Mesendoderm (in vitro differentiated cells): ENCODE measurements around the gene FAM83B.

Experiments used
- DNase-seq: peaks from one replicate; pipeline ENCODE4 v3.0.0; 2013
- H2AK5ac ChIP-seq: 2 replicates; pipeline ENCODE4 v1.6.1; 2013; ENCODE audit warnings: low read length, inconsistent platforms
- H2BK120ac ChIP-seq: 2 replicates; pipeline ENCODE4 v1.6.1; 2013; ENCODE audit warnings: low read depth, mild to moderate bottlenecking, low read length, moderate library complexity, mixed read lengths
- H2BK15ac ChIP-seq: replicated peaks from 2 replicates; pipeline ENCODE4 v1.6.1; 2013; ENCODE audit warnings: low read depth, mild to moderate bottlenecking, moderate library complexity
- H2BK5ac ChIP-seq: 2 replicates; pipeline ENCODE4 v1.6.1; 2013; ENCODE audit warnings: low read length, inconsistent platforms
- H3K18ac ChIP-seq: 2 replicates; pipeline ENCODE4 v1.6.1; 2013; ENCODE audit warnings: mild to moderate bottlenecking, low read length, mixed read lengths
- H3K23ac ChIP-seq: one replicate; pipeline ENCODE4 v1.6.1; 2013; ENCODE audit warnings: low read length
- H3K27ac ChIP-seq: 2 replicates; pipeline ENCODE4 v1.5.1; 2013; ENCODE audit warnings: low read depth, mild to moderate bottlenecking, inconsistent platforms, low read length, moderate library complexity
- H3K27me3 ChIP-seq: 2 replicates; pipeline ENCODE4 v1.6.1; 2013; ENCODE audit warnings: low read length, control low read depth, mild to moderate bottlenecking, inconsistent platforms; ENCODE audit not compliant: insufficient read depth, poor library complexity
- H3K36me3 ChIP-seq: 2 replicates; pipeline ENCODE4 v1.6.1; 2013; ENCODE audit warnings: low read length, inconsistent platforms; ENCODE audit not compliant: control insufficient read depth, insufficient read depth
- H3K4ac ChIP-seq: one replicate; pipeline ENCODE4 v1.6.1; 2013; ENCODE audit warnings: low read depth, mild to moderate bottlenecking, low read length, moderate library complexity
- H3K4me1 ChIP-seq: 2 replicates; pipeline ENCODE4 v1.6.1; 2013; ENCODE audit warnings: low read depth, low read length, inconsistent platforms; ENCODE audit not compliant: control insufficient read depth
- H3K4me2 ChIP-seq: 2 replicates; pipeline ENCODE4 v1.6.1; 2013; ENCODE audit warnings: low read length
- H3K4me3 ChIP-seq: 2 replicates; pipeline ENCODE4 v1.5.1; 2013; ENCODE audit warnings: mild to moderate bottlenecking, low read length
- H3K56ac ChIP-seq: one replicate; pipeline ENCODE4 v1.6.1; 2013; ENCODE audit warnings: low read length
- H3K79me1 ChIP-seq: 2 replicates; pipeline ENCODE4 v1.6.1; 2013; ENCODE audit warnings: low read length, inconsistent platforms
- H3K79me2 ChIP-seq: 2 replicates; pipeline ENCODE4 v1.6.1; 2013; ENCODE audit warnings: mild to moderate bottlenecking, low read length; ENCODE audit not compliant: control insufficient read depth, insufficient read depth
- H3K9ac ChIP-seq: 2 replicates; pipeline ENCODE4 v1.6.1; 2013; ENCODE audit warnings: low read length, inconsistent platforms
- H4K5ac ChIP-seq: one replicate; pipeline ENCODE4 v1.6.1; 2013; ENCODE audit warnings: low read length
- H4K8ac ChIP-seq: one replicate; pipeline ENCODE4 v1.6.1; 2013; ENCODE audit warnings: low read depth, mild to moderate bottlenecking, control low read depth, low read length, moderate library complexity
- WGBS: extraction: QIAGEN DNeasy Blood & Tissue Kit; methylation state at CpG from one replicate; pipeline ENCODE4 v1.1.7; 2013; ENCODE audit warnings: low lambda C conversion rate, missing lambda C conversion rate; ENCODE audit not compliant: insufficient coverage; ENCODE audit errors: extremely low coverage; 5-methylcytosine and 5-hydroxymethylcytosine counted together

The FAM83B gene

DNA sequence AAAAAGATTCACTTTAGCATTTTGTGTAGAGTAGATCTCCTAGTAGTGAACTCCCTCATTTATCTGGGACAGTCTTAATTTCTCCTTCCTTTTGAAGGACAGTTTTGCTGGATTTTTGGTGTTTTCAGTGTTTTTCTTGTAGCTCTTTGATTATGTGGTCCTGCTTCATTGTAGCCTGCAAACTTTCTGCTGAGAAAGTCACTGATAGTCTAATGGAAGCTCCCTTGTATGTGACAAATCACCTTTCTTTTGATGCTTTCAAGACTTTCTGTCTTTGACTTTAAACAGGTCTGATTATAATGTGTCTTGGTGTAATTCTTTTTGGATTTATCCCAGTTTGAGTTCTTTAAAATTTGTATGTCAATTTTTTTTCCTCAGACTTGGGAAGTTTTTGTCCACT, 86.1 kb downstream of the FAM83B start:
- H3K56ac ChIP-seq: no peak overlapping the region
- H3K4me2 ChIP-seq: no peak overlapping the region
- H4K5ac ChIP-seq: no peak overlapping the region
- H3K4me1 ChIP-seq: peaks cover 5% of the 10 kb centered on the region
- no peak overlapping the region for H2BK5ac ChIP-seq
- no peak overlapping the region for H2BK15ac ChIP-seq
- no peak overlapping the region for H3K9ac ChIP-seq
- H3K79me1 ChIP-seq: no peaks in the 10 kb centered on the region
- H2AK5ac ChIP-seq: no peak overlapping the region
- no peak overlapping the region for H2BK120ac ChIP-seq
- no peaks in the 10 kb centered on the region for H3K79me2 ChIP-seq
- H4K8ac ChIP-seq: no peak overlapping the region
- no peak overlapping the region for H3K4me3 ChIP-seq
- DNase-seq: no peak
- H3K4ac ChIP-seq: no peak overlapping the region
- H3K18ac ChIP-seq: no peak overlapping the region
- no peak overlapping the region for H3K23ac ChIP-seq
- H3K27me3 ChIP-seq: no peaks in the 10 kb centered on the region
- H3K36me3 ChIP-seq: no peaks in the 10 kb centered on the region
- no peak overlapping the region for H3K27ac ChIP-seq

DNA sequence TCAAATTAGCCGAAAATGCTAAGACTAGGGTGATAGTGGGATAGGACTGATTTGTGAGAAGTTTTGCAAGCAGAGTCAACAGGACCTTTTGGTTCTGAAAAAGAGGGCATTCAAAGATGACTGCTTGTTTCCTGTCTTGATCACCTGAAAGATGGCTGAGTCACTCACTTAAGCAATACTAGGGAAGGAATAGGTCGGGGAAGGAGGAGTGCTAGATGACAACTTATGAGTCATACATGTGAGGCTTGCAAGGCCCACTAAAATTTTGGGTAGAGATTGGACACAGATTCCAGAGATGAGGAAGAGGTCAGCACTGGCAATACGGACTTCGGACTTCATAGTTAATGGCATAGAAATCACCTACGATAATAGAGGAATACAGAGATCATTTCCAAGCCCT, 89.2 kb downstream of the FAM83B start:
- H2BK15ac ChIP-seq: no peak overlapping the region
- peaks cover 5% of the 10 kb centered on the region for H3K4me1 ChIP-seq
- H2BK120ac ChIP-seq: no peak overlapping the region
- H3K4me3 ChIP-seq: no peak overlapping the region
- no peak overlapping the region for H4K8ac ChIP-seq
- H3K79me1 ChIP-seq: no peaks in the 10 kb centered on the region
- no peak overlapping the region for H2AK5ac ChIP-seq
- no CpG with 5 or more reads among the region's 5 CpGs for WGBS
- peak; percentile 80 for DNase-seq
- H3K4me2 ChIP-seq: no peak overlapping the region
- no peaks in the 10 kb centered on the region for H3K27me3 ChIP-seq
- no peak overlapping the region for H3K56ac ChIP-seq
- no peak overlapping the region for H2BK5ac ChIP-seq
- H3K23ac ChIP-seq: no peak overlapping the region
- no peak overlapping the region for H3K18ac ChIP-seq
- H3K79me2 ChIP-seq: no peaks in the 10 kb centered on the region
- H3K9ac ChIP-seq: no peak overlapping the region
- no peak overlapping the region for H4K5ac ChIP-seq
- H3K4ac ChIP-seq: no peak overlapping the region
- no peaks in the 10 kb centered on the region for H3K36me3 ChIP-seq
- no peak overlapping the region for H3K27ac ChIP-seq

DNA sequence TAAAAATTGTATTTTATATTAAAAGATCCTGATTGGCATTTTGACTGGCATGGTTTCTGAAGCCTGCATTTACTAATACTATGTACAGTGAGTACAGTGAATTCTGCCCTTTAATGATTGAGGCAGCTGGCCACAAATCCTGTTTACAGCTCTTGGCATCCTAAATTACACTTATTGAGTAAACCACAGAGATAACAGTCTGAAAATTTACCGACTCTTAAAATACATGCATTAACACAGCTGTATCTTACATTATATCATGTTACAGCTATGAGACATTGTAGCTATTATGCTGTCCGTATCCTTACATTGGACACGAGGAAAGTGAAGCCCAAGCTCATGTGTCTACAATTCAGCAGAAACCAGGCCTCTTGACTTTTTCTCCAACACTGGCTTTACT, 90.8 kb downstream of the FAM83B start:
- Histone ChIP-seq H3K4me2 (no peak overlapping the region), H3K4me1 (peaks cover 5% of the 10 kb centered on the region), H2BK120ac (no peak overlapping the region), H3K4ac (no peak overlapping the region), H3K4me3 (no peak overlapping the region), H2AK5ac (no peak overlapping the region), H3K79me1 (no peaks in the 10 kb centered on the region), H3K27me3 (no peaks in the 10 kb centered on the region), H2BK15ac (no peak overlapping the region), H3K36me3 (no peaks in the 10 kb centered on the region), H3K27ac (no peak overlapping the region), H4K5ac (no peak overlapping the region), H3K23ac (no peak overlapping the region), H3K9ac (no peak overlapping the region), H4K8ac (no peak overlapping the region), H2BK5ac (no peak overlapping the region), H3K79me2 (no peaks in the 10 kb centered on the region), H3K18ac (no peak overlapping the region), H3K56ac (no peak overlapping the region)
- DNase-seq: no peak
- WGBS: no CpG with 5 or more reads among the region's 3 CpGs

DNA sequence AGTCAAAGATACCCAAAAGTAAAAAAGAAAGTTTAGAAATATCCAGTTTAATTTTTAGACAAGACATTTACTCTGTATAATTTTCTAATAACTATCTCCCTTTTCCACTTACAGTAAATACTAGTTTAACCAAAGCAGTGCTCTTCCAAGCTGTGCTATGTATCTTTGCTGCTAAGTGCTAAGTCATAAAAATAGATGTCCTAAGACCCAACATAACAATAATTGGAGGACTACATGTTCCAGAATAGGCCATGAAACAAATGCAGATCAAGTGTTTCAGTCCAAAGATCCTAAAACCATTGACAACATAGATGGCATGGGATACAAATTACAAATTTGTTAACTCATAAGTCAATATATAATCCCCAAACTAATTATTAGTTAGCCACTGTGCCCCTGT, 111.1 kb downstream of the FAM83B start:
- Histone ChIP-seq H2BK15ac (no peak overlapping the region), H3K56ac (no peak overlapping the region), H3K18ac (no peak overlapping the region), H2BK120ac (no peak overlapping the region), H3K9ac (no peak overlapping the region), H4K5ac (no peak overlapping the region), H3K36me3 (no peaks in the 10 kb centered on the region), H3K23ac (no peak overlapping the region), H3K79me1 (no peaks in the 10 kb centered on the region), H2BK5ac (no peak overlapping the region), H3K27me3 (no peaks in the 10 kb centered on the region), H2AK5ac (no peak overlapping the region), H3K79me2 (no peaks in the 10 kb centered on the region), H3K4me3 (no peak overlapping the region), H4K8ac (no peak overlapping the region), H3K27ac (no peak overlapping the region), H3K4me2 (no peak overlapping the region), H3K4me1 (no peaks in the 10 kb centered on the region), H3K4ac (no peak overlapping the region)
- no peak for DNase-seq

DNA sequence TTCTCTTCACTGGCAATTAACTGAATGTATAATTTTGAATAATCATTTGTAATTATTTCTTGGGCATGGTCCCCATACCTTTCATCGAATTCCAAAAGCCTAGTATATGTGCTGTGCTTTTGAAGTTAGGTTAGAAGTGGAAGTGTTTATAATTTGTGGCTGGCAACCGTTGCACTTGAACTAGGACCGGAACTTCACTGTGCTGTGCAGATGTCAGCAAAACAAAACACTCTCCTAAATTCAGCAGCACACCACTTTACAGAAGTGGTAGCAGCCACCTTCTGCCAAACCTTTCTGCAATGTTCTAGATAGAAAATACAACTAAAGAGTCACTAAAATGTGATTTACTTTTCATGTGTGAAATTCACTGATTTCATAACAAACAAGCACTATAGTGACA, 111.9 kb downstream of the FAM83B start:
- WGBS: no CpG with 5 or more reads among the region's 3 CpGs
- Histone ChIP-seq H3K79me2 (no peaks in the 10 kb centered on the region), H3K4me3 (no peak overlapping the region), H3K36me3 (no peaks in the 10 kb centered on the region), H3K4me1 (no peaks in the 10 kb centered on the region), H3K79me1 (no peaks in the 10 kb centered on the region), H3K4ac (no peak overlapping the region), H2BK15ac (no peak overlapping the region), H2BK5ac (no peak overlapping the region), H3K23ac (no peak overlapping the region), H3K18ac (no peak overlapping the region), H3K27me3 (no peaks in the 10 kb centered on the region), H4K8ac (no peak overlapping the region), H2AK5ac (no peak overlapping the region), H3K27ac (no peak overlapping the region), H3K9ac (no peak overlapping the region), H3K56ac (no peak overlapping the region), H2BK120ac (no peak overlapping the region), H4K5ac (no peak overlapping the region), H3K4me2 (no peak overlapping the region)
- no peak for DNase-seq

DNA sequence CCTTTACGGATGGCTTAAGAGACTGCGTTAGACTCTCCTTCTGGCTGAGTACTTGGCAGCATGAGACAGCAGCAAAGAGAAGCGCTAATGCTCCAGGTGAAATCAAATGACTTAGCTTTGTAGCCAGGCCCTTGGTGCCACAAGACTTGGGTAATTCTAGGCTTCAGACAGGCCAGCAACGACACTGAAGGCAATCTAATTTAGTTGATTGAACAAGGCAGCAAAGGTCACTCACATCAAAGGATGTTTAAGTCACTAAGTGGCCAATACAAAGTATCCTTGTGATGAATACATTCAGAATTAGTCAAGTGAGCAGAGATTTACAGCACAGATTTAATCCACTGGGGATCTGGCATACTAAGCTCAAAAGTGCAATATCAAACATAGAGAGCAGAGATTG, 113.2 kb downstream of the FAM83B start:
- Histone ChIP-seq H2AK5ac (no peak overlapping the region), H3K56ac (no peak overlapping the region), H3K4ac (no peak overlapping the region), H4K5ac (no peak overlapping the region), H3K4me3 (no peak overlapping the region), H2BK15ac (no peak overlapping the region), H3K79me2 (no peaks in the 10 kb centered on the region), H4K8ac (no peak overlapping the region), H3K9ac (no peak overlapping the region), H2BK120ac (no peak overlapping the region), H3K23ac (no peak overlapping the region), H3K79me1 (no peaks in the 10 kb centered on the region), H3K4me1 (no peaks in the 10 kb centered on the region), H3K4me2 (no peak overlapping the region), H2BK5ac (no peak overlapping the region), H3K27ac (no peak overlapping the region), H3K18ac (no peak overlapping the region), H3K27me3 (no peaks in the 10 kb centered on the region), H3K36me3 (no peaks in the 10 kb centered on the region)
- no peak for DNase-seq
- WGBS: no CpG with 5 or more reads among the region's 4 CpGs
